KMS-11 (cell line): ENCODE data around the gene STXBP5.

ENCODE experiments used
- H2AFZ ChIP-seq: fragments of 200-600 bp; sonication (generic); 2 replicates; pipeline ENCODE4 v1.6.1; 2016; ENCODE audit warnings: antibody characterized with exemption, mixed run types, low read depth
- H3K27ac ChIP-seq: fragments of 200-600 bp; sonication (generic); 2 replicates; pipeline ENCODE4 v1.6.1; 2016; ENCODE audit warnings: mild to moderate bottlenecking, mixed run types
- H3K27me3 ChIP-seq: fragments of 200-600 bp; sonication (generic); 2 replicates; pipeline ENCODE4 v1.6.1; 2017; ENCODE audit warnings: mild to moderate bottlenecking, low read depth, mixed run types, moderate library complexity; ENCODE audit not compliant: insufficient read depth
- H3K36me3 ChIP-seq: fragments of 200-600 bp; sonication (generic); 2 replicates; pipeline ENCODE4 v1.6.1; 2017; ENCODE audit warnings: mild to moderate bottlenecking, mixed run types; ENCODE audit not compliant: insufficient read depth
- H3K4me1 ChIP-seq: fragments of 200-600 bp; sonication (generic); 2 replicates; pipeline ENCODE4 v1.6.1; 2016; ENCODE audit warnings: mild to moderate bottlenecking, low read depth, mixed run types; ENCODE audit not compliant: poor library complexity, severe bottlenecking
- H3K4me2 ChIP-seq: fragments of 200-600 bp; sonication (generic); 2 replicates; pipeline ENCODE4 v1.7.0; 2016; ENCODE audit warnings: mild to moderate bottlenecking, mixed run types
- H3K4me3 ChIP-seq: fragments of 200-600 bp; sonication (generic); IDR thresholded peaks from 2 replicates; pipeline ENCODE4 v1.6.1; 2017; ENCODE audit warnings: low read depth, low read length, mixed read lengths; ENCODE audit not compliant: insufficient read depth
- H3K79me2 ChIP-seq: fragments of 200-600 bp; sonication (generic); 2 replicates; pipeline ENCODE4 v1.6.1; 2016; ENCODE audit warnings: low read depth, mixed run types; ENCODE audit not compliant: insufficient read depth
- H3K9ac ChIP-seq: fragments of 200-600 bp; sonication (generic); 2 replicates; pipeline ENCODE4 v1.6.1; 2016; ENCODE audit warnings: mild to moderate bottlenecking, mixed run types
- H4K20me1 ChIP-seq: fragments of 200-600 bp; sonication (generic); 2 replicates; pipeline ENCODE4 v1.6.1; 2016; ENCODE audit warnings: mild to moderate bottlenecking, mixed run types; ENCODE audit not compliant: insufficient read depth
- TF ChIP-seq, protein P1 (sequence below): fragments of 200-600 bp; sonication (generic); conservative IDR thresholded peaks from 2 replicates; pipeline ENCODE4 v1.6.1; 2017; ENCODE audit warnings: low read depth, mild to moderate bottlenecking, antibody characterized with exemption, low read length, moderate library complexity, mixed read lengths

The STXBP5 gene

DNA sequence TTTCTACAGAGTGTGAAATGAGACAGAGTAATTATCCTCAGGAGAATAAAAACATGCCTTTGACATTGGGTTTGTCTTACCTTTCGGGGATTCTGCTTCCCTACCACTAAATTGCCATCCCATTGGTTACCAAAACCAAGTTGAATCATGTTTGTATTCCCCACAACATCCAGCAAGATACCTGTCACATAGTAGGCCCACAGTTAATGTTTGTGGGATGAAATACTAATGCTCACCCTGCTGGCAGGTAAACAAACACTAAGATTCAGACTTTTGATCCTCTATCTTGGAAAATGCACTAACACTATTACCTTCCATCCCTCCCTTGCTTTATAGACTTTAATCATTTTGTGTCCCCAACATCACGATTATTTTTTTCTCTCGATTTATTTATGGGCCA lies 8.2 kb upstream of the STXBP5 start:
- no peaks in the 10 kb centered on the region for H3K27me3 ChIP-seq
- no peaks in the 10 kb centered on the region for H3K4me1 ChIP-seq
- no peaks in the 10 kb centered on the region for H3K36me3 ChIP-seq
- H2AFZ ChIP-seq = no peak overlapping the region
- H3K9ac ChIP-seq = no peak overlapping the region
- no peaks in the 10 kb centered on the region for H3K79me2 ChIP-seq
- TF ChIP-seq, protein P1, sequence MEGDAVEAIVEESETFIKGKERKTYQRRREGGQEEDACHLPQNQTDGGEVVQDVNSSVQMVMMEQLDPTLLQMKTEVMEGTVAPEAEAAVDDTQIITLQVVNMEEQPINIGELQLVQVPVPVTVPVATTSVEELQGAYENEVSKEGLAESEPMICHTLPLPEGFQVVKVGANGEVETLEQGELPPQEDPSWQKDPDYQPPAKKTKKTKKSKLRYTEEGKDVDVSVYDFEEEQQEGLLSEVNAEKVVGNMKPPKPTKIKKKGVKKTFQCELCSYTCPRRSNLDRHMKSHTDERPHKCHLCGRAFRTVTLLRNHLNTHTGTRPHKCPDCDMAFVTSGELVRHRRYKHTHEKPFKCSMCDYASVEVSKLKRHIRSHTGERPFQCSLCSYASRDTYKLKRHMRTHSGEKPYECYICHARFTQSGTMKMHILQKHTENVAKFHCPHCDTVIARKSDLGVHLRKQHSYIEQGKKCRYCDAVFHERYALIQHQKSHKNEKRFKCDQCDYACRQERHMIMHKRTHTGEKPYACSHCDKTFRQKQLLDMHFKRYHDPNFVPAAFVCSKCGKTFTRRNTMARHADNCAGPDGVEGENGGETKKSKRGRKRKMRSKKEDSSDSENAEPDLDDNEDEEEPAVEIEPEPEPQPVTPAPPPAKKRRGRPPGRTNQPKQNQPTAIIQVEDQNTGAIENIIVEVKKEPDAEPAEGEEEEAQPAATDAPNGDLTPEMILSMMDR = no peak
- no peak overlapping the region for H3K4me2 ChIP-seq
- H3K4me3 ChIP-seq = no peak overlapping the region
- H3K27ac ChIP-seq = no peak overlapping the region
- H4K20me1 ChIP-seq = no peaks in the 10 kb centered on the region

DNA sequence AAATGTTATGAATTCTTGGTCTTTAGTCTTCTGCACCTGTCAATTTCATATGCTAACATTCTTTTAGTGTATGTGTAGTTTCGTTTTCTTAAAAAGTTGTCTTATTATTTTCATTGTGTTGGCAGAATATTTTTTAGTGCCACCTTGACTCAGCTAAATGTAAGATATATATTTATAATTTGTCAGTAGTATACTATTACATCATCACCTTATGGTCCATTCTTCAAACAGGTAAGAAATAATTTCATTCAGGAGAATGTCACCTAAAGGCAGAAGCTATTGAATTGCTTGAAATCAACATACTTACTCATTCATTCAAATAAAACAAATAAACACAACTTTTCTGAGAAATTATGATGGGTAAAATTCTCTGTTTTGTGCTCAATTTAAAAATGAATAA lies 3.5 kb upstream of the STXBP5 start:
- peaks cover 10% of the 10 kb centered on the region for H3K4me1 ChIP-seq
- H3K79me2 ChIP-seq = peaks cover 9% of the 10 kb centered on the region; the same call in 1 of the 2 replicates
- no peaks in the 10 kb centered on the region for H4K20me1 ChIP-seq
- no peak overlapping the region for H3K4me2 ChIP-seq
- no peaks in the 10 kb centered on the region for H3K27me3 ChIP-seq
- H3K27ac ChIP-seq = no peak overlapping the region
- H3K4me3 ChIP-seq = no peak overlapping the region
- TF ChIP-seq, protein P1 = no peak
- H2AFZ ChIP-seq = no peak overlapping the region
- H3K36me3 ChIP-seq = no peaks in the 10 kb centered on the region
- no peak overlapping the region for H3K9ac ChIP-seq

DNA sequence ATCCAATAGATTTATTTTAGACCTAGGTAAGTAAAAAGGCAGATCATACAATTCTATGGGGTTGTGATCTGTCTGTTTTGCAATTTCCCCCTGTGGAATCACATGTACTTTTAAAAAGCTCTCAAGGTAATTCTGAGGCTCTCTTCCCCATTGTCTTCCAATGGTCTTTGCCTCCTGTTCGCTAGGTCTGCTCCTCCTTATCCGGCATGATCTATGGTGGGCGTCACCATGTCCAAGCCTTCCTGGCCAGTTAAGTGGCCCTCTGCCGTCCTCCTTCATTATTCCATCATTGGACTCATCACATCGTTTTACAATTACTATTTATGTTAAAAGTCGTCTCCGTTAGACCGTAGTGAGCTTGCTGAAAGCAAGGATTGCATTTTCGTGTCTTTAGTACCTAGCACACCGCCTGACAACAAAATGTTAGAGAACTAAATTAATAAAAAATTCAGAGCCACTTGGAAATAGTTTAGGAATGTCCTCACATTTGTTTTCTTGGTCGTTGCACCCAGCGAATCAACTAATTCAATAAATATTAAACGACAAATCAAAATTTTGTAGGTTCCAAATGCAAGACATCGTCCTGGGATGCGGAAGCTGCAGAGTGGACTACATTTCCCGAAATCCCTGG lies 2.2 kb upstream of the STXBP5 start:
- TF ChIP-seq, protein P1 = no peak
- peaks cover 23% of the 10 kb centered on the region for H3K4me1 ChIP-seq
- H3K27ac ChIP-seq = peak overlapping the region; percentile 79; the same call in 1 of the 2 replicates
- no peaks in the 10 kb centered on the region for H3K36me3 ChIP-seq
- no peak overlapping the region for H3K9ac ChIP-seq
- no peaks in the 10 kb centered on the region for H4K20me1 ChIP-seq
- H3K4me2 ChIP-seq = peak overlapping the region; percentile 76
- no peaks in the 10 kb centered on the region for H3K27me3 ChIP-seq
- no peak overlapping the region for H3K4me3 ChIP-seq
- peaks cover 22% of the 10 kb centered on the region; the same call in 1 of the 2 replicates for H3K79me2 ChIP-seq
- peak overlapping the region; percentile 98 for H2AFZ ChIP-seq

DNA sequence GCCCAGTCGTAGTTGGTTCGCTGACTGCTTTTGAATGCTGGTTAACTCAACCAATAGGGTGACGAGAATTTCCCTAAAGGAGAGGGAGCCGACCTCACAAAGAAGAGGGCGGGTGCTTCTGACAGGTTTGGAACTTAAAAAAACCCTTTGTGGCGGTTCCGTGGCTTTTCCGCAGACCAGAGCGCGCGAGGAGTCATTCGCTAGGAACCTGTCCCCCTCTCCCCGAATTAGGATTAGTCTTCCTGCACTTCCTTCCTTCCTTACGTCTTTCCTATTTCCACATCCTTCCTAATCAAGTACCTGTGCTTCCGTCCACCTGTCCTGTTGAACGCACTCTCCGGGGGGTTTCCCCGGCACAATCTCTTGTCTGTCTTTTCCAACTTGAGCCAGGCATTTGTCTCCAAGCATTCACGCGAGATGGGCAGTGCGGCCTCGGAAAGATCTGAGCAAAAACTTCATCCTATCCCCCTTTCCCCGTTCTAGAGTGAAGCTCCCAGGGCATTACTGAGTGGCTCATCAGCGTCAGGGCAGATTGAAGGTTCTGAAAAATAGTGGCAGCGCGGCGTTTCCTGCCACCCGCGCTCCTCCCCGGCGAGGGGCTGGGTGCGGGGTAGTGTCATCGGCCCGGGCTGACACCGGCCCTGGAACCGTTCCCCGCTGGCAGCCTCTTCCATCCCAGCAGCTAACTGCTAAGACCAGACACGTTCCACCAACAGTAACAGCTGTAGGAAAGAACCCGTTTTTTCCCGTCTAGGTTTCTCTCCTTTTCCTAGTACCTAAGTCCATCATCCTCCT lies 1.5 kb upstream of the STXBP5 start:
- Histone ChIP-seq H3K4me2 (peak overlapping the region; percentile 76), H3K9ac (peak overlapping the region; percentile 68; the same call in 1 of the 2 replicates), H3K36me3 (no peaks in the 10 kb centered on the region), H3K4me1 (peaks cover 23% of the 10 kb centered on the region), H2AFZ (peak overlapping the region; percentile 98), H3K4me3 (peak overlapping the region; percentile 40), H4K20me1 (no peaks in the 10 kb centered on the region), H3K27me3 (no peaks in the 10 kb centered on the region), H3K27ac (peak overlapping the region; percentile 79), H3K79me2 (peaks cover 28% of the 10 kb centered on the region; the same call in 1 of the 2 replicates)
- TF ChIP-seq, protein P1 = no peak
